ENCODE data around the gene KIF3B. TPM values are rescaled to one million over a fixed set of nuclear protein-coding genes. Genes with fewer than 3 reads are reported as not detected.

Gene KIF3B
- total and polyA plus RNA-seq, 2 of the 13 experiments (the other 11 are each of a cell fraction or from before 2014, with no cell fraction given) = 23.6 to 28.8 TPM

DNA sequence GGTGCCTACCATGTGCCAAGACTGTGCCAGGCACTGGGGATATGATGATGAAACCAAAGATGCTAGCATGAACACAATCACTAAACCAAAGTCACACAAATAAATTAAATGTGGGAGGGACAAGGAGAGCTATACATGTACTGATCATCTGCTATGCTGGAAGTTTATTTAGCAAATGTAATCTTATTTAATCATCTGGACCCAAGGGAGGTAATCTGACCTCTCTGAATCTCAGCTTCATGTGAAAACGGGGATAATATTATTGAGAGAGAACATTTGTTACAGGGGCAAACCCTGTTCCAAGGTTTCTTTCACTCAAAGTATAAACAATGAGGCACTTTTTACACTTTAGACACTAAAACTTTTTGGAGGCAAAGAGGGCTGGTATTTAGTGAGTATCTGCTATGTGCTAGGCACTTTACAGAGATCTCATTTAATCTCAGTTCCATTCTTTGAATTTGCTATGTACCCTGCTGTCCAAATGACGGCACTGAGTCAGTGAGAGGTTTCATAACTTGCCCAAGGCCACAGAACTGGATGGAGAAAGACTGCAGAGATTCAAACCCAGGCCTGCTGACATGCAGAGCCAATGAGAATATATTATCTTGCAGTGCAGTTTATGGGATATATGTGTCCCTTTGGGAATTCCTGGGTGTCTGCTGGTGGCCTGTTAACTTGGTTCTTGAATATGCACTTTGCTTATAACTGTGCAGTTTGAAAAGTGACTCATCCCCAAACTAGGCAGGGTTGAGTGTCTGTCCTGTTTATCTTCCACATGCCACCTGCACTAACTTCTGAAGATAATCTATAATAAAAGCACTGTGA lies 77.4 kb downstream of the KIF3B start (continued):
- TF ChIP-seq, protein P1, sequence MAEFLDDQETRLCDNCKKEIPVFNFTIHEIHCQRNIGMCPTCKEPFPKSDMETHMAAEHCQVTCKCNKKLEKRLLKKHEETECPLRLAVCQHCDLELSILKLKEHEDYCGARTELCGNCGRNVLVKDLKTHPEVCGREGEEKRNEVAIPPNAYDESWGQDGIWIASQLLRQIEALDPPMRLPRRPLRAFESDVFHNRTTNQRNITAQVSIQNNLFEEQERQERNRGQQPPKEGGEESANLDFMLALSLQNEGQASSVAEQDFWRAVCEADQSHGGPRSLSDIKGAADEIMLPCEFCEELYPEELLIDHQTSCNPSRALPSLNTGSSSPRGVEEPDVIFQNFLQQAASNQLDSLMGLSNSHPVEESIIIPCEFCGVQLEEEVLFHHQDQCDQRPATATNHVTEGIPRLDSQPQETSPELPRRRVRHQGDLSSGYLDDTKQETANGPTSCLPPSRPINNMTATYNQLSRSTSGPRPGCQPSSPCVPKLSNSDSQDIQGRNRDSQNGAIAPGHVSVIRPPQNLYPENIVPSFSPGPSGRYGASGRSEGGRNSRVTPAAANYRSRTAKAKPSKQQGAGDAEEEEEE (CRISPR knock-in tag; IDR thresholded peaks at IDR 0.05; ENCODE audit: borderline replicate concordance) = no peak
- TF ChIP-seq NCOA2 (CRISPR knock-in tag; IDR thresholded peaks at IDR 0.05) (peak; percentile 41; the same call in 1 of the 2 replicates), ATM (IDR thresholded peaks at IDR 0.05; ENCODE audit: borderline replicate concordance) (no peak), CCAR2 (optimal IDR thresholded peaks at IDR 0.05; ENCODE audit: low read depth, low read length) (peak; percentile 23), ZNF101 (CRISPR knock-in tag; IDR thresholded peaks at IDR 0.05; ENCODE audit: borderline replicate concordance, low read depth) (no peak), TBX2 (CRISPR knock-in tag; IDR thresholded peaks at IDR 0.05; ENCODE audit: borderline replicate concordance) (peak; percentile 26; the same call in 1 of the 2 replicates), RBM39 (IDR thresholded peaks at IDR 0.05; ENCODE audit: low read depth, low read length, poor library complexity, severe bottlenecking) (no peak), TBL1XR1 (IDR thresholded peaks at IDR 0.05; ENCODE audit: borderline replicate concordance, low read length, partially characterized antibody) (no peak), NCOA1 (CRISPR knock-in tag; IDR thresholded peaks at IDR 0.05) (no peak), ZSCAN30 (CRISPR knock-in tag; IDR thresholded peaks at IDR 0.05) (0 out of 2 replicates have a peak, but pooled peaks have one; percentile 61), PAF1 (CRISPR knock-in tag; IDR thresholded peaks at IDR 0.05) (no peak)
- TF ChIP-seq, protein P2, sequence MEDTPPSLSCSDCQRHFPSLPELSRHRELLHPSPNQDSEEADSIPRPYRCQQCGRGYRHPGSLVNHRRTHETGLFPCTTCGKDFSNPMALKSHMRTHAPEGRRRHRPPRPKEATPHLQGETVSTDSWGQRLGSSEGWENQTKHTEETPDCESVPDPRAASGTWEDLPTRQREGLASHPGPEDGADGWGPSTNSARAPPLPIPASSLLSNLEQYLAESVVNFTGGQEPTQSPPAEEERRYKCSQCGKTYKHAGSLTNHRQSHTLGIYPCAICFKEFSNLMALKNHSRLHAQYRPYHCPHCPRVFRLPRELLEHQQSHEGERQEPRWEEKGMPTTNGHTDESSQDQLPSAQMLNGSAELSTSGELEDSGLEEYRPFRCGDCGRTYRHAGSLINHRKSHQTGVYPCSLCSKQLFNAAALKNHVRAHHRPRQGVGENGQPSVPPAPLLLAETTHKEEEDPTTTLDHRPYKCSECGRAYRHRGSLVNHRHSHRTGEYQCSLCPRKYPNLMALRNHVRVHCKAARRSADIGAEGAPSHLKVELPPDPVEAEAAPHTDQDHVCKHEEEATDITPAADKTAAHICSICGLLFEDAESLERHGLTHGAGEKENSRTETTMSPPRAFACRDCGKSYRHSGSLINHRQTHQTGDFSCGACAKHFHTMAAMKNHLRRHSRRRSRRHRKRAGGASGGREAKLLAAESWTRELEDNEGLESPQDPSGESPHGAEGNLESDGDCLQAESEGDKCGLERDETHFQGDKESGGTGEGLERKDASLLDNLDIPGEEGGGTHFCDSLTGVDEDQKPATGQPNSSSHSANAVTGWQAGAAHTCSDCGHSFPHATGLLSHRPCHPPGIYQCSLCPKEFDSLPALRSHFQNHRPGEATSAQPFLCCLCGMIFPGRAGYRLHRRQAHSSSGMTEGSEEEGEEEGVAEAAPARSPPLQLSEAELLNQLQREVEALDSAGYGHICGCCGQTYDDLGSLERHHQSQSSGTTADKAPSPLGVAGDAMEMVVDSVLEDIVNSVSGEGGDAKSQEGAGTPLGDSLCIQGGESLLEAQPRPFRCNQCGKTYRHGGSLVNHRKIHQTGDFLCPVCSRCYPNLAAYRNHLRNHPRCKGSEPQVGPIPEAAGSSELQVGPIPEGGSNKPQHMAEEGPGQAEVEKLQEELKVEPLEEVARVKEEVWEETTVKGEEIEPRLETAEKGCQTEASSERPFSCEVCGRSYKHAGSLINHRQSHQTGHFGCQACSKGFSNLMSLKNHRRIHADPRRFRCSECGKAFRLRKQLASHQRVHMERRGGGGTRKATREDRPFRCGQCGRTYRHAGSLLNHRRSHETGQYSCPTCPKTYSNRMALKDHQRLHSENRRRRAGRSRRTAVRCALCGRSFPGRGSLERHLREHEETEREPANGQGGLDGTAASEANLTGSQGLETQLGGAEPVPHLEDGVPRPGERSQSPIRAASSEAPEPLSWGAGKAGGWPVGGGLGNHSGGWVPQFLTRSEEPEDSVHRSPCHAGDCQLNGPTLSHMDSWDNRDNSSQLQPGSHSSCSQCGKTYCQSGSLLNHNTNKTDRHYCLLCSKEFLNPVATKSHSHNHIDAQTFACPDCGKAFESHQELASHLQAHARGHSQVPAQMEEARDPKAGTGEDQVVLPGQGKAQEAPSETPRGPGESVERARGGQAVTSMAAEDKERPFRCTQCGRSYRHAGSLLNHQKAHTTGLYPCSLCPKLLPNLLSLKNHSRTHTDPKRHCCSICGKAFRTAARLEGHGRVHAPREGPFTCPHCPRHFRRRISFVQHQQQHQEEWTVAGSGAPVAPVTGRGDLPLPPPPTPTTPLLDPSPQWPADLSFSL (CRISPR knock-in tag; IDR thresholded peaks at IDR 0.05) = no peak
- TF ChIP-seq, protein P3, sequence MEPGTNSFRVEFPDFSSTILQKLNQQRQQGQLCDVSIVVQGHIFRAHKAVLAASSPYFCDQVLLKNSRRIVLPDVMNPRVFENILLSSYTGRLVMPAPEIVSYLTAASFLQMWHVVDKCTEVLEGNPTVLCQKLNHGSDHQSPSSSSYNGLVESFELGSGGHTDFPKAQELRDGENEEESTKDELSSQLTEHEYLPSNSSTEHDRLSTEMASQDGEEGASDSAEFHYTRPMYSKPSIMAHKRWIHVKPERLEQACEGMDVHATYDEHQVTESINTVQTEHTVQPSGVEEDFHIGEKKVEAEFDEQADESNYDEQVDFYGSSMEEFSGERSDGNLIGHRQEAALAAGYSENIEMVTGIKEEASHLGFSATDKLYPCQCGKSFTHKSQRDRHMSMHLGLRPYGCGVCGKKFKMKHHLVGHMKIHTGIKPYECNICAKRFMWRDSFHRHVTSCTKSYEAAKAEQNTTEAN (CRISPR knock-in tag; conservative IDR thresholded peaks at IDR 0.05) = peak; percentile 48
- TF ChIP-seq, protein P4, sequence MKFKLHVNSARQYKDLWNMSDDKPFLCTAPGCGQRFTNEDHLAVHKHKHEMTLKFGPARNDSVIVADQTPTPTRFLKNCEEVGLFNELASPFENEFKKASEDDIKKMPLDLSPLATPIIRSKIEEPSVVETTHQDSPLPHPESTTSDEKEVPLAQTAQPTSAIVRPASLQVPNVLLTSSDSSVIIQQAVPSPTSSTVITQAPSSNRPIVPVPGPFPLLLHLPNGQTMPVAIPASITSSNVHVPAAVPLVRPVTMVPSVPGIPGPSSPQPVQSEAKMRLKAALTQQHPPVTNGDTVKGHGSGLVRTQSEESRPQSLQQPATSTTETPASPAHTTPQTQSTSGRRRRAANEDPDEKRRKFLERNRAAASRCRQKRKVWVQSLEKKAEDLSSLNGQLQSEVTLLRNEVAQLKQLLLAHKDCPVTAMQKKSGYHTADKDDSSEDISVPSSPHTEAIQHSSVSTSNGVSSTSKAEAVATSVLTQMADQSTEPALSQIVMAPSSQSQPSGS (CRISPR knock-in tag; IDR thresholded peaks at IDR 0.05) = no peak
- TF ChIP-seq, protein P5, sequence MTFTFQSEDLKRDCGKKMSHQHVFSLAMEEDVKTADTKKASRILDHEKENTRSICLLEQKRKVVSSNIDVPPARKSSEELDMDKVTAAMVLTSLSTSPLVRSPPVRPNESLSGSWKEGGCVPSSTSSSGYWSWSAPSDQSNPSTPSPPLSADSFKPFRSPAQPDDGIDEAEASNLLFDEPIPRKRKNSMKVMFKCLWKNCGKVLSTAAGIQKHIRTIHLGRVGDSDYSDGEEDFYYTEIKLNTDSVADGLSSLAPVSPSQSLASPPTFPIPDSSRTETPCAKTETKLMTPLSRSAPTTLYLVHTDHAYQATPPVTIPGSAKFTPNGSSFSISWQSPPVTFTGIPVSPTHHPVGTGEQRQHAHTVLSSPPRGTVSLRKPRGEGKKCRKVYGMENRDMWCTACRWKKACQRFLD (CRISPR knock-in tag; IDR thresholded peaks at IDR 0.05; ENCODE audit: borderline replicate concordance) = no peak
